ENCODE data around the gene DGLUCY.

DNA sequence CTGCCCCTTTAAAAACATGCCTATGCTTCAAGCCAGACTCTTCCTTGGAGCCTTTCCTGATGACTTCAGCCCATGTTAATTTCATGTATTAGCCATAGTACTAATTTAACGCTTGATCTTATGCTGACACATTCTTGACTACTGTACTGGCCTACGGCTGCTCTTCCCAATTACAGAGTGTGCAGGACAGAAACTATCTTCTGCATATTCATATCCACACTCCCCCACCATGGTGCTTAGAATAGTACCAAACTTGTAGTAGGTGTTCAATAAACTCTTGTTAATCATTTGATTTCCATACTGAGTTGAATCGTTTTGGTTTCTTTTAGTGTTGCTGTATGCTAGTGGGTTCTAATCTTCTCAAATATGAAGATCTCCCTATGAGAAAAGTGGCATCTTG, 21.8 kb upstream of the DGLUCY start:
- no peak for TF ChIP-seq CTCF (conservative IDR thresholded peaks at IDR 0.05; ENCODE audit: low read length)
- TF ChIP-seq EZH2phosphoT487 (IDR thresholded peaks at IDR 0.05; ENCODE audit: borderline replicate concordance) = no peak
